Stimulated activated CD4-positive, alpha-beta T cell treated with anti-CD3 and anti-CD28 coated beads, Interleukin-4, amount 100 ng/mL, for 48 hours (primary cell): ENCODE data around the gene KMT5B.

Source experiments
- DNase-seq, 2 donors: peaks; one replicate each; pipeline ENCODE4 v3.0.0-alpha.2; 2020; ENCODE audit warnings: low read depth in 2 of 2

KMT5B gene

DNA sequence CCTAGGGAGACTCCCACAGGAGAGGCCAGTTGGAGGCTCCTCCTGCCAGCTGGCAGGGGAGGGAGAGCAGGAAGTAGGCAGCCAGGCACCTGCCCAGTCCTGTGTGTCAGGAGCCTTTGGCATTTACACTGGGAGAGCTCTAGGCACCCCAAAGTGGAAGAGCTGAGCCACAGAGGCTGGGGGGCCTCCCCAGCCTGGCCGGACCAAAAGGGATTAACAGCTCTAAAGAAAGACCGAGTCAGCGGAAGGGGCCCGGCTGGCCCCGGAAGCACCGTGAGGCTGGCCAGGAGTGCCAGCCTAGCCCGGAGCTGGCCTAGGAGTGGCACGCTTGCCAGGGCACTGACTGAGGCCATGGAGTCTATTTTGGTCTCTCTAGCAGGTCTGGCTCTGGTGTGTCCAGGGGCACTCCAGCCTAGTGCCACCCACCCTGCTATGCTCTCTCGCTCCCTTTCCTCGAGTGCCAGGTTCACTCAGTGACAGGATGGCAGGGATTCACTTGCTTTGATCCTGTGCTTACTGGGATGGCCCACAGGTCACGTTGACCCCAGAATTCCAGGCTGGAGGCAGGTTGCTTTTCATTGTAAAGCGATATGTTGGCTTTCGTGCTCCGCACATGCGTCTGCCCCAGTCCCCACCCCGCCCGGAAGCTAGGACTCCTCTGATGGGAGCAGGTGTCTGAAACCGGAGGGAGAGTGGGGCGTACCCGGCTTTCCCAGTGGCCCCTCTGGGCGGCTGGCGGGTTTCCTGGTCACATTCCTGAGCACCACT is 3.3 kb upstream of the KMT5B start:
- DNase-seq: no peak

DNA sequence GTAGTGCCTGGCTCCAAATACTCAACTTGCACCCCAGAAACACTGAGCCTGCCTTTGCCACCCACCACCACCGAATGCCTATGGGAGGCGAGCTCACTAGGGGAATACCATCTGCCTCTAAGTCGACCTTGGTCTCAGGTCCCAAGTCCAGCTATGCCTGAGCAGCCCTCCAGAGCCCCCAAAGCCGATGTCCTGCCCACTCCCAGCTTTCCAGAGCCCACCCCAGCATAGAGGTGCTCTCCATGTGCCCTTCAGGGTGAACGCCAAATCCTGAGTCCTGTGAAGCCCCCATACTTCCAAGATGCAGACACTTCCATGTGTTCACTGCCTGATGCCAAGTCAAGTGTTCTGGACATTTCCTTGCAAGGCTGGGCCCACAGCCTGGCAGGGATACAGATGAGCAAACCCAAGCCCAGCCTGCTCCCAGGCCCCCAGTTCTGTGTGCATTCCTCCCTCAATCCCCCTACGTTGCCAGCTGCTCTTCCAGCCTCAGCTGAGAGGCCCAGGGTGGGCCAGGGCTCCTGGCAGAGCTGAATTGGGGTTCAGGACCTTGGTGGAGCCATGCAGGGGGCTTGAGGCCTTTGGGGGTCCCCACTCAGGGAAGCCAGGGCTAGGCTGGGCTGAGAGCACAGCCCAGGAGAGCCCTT is 2.6 kb upstream of the KMT5B start:
- no peak for DNase-seq

DNA sequence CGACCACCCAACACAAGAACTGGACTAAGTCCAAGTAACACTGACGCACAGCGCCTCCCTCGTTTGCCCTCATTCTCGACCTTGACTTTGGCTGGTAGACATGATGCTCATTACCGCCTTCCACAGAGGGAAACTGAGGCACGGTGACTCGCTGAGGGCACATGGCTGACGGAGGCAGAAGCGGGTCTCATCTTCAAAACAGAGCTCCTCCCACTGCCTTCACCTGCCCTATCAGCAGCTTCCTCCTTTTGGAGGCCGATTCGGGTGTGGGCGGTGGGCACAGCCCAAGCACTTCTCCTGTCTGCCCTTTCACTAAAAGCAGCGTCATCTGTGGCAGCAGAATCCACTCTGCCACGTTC is 2.0 kb upstream of the KMT5B start:
- peak; percentile 34 to 41 for DNase-seq

DNA sequence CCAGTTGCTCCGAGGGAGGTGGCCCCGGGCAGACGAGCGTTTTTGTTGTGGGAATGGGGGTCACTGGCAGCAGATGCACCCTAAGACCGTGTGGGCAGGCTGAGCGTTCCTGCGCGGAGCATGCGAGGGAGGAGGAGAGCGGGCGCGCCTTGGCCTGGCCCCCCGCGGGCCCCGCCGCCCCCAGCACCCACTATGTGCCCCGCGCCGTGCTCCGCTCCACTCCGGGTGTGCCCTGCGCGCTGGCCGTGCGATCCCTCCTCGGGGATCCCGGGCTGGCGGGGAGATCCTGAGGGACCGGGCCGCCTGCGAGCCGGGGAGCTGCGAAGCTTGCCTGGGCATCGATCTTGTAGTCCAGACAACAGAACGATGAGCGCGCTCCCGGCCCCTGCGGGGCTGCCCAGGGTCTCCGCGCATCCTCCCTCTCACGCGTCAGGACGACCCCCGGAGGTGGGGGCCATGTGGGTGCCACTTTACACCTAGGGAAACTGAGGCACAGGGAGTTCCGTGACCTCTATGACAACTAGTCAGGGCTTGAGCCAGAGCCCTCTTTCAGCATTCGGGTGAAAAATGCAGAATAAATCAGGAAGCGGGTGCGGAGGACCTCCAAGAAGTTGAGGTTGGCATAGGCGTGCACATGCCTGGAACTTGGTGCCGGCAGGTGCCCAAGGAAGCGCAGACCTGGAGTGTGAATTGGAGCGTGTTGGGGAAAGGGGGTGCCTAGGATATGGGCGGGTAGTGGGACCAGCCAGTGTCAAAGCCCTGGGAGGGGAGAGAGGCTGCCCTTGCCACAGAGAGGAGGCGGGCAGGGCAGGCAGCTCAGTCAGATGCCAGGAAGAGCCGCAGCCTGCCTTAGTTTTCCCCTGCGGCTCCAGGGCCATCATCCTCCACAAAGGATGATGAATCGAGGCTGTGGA is 1.3 kb upstream of the KMT5B start:
- DNase-seq: no peak

DNA sequence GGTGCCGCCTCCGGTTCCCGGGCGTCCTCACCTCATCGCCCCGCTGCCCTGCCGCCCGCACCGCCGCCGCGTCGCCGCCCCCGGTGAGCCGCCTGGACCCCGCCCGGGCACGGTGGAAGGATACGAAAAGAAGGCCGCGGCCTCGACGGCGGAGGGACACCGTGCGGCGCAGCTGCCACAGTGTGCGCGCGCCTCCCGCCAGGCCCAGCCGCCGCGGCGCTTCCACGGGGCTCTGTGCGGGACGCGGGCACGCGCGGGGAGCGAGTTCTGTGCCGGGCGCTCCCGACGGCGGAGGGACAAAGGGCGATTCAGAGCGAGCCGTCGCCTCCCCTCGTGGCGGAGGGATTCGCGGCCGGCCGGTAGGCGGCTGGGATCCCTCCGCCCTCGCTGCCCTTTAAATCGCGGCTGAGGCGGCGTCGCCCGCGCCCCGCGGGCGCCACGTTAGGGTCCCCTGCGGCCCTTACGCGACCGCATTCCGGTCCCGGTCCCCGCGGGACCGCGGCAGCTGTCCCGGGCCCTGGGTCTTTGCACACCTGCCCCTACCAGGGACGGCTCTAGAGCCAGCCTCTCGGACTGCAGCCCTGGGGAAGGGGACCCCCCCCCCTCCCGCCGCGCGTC is 568 bp upstream of the KMT5B start:
- peak; percentile 67 to 77 for DNase-seq

DNA sequence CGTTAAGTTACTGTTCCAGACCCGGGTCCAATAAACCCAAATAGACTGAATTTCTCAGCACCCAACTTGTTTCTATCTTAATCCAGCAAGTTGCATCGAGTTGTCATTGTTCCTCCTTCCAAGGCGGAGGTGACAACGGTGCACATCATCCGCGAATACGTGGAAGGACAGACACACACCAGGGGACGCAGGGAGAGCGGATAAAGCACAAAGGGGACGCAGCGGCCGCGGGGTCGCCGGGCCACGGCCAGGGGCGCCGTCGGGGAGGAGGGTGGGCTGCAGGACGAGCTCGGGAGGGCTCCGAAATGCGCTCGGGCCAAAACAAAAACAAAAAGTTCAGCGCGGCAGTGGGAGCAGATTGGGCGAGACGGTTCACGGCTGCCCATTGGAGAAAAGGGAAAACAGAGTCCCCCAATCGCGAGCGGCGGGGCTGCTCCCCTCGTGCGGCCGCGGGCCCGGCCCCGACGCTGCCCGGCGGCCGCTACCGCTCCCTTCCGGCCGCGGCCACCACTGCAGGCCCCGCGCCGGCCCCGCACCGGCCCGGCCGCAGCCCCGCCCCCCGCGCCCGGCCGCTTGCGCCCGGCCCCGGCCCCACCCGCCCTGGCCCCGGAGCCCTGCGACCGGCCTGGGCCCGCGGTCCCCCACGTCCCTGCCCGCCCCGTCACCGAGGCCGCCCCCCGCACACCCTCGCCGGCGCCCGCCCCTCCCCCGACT is 518 bp downstream of the KMT5B start:
- peak in 1 of 2 donors; percentile 45 for DNase-seq

DNA sequence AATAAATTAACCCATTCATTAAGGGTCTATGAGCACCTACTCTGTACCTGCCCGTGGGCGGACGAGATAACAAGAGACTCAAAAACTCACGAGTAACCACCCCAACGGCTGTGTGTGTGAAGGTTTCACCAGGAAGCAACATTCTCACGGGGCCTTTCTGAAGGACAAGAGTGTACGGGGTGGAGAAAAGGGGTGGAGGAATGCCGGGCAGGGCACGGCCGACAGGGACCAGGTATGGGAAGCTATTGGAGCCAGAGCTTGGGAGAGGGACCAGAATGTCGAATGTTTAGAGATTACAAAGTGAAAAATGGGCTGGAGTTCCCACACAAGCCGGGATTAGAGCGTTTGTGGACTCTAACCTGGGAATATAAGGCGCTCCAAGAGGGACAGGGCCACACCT is 1.6 kb downstream of the KMT5B start:
- DNase-seq: no peak

DNA sequence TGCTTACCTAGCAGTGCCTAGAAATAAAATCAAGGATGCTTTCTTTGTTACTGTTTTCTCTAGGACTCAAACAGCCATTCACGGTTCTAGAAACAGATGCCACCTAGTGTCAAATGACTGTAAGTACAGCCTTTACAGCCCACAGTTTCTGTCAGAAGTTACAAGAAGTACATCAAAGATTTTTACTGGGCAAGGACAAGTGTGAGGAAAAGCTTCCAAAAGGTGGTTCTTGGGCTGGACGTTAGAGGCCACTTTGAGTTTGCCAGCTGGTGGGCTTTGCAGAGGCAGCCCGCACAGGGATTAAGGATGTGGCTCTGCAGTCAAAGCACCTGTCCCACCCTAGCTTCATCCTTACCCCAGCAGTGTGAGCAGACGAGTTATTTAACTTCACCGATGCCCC is 6.9 kb downstream of the KMT5B start:
- DNase-seq: no peak

DNA sequence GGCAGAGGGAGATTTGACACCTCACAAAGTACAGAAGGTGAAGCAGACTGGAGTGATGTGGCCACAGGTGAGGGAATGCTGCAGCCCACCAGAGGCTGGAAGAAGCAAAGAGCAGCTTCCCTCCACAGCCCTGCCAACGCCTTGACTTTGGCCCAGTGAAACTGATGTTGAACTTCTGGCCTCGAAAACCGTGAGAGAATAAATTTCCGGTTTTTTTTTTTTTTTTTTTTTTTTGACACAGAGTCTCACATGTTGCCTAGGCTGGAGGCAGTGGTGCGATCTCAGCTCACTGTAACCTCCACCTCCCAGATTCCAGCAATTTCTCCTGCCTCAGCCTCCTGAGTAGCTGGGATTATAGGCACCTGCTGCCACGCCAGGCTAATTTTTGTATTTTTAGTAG is 8.7 kb downstream of the KMT5B start:
- no peak for DNase-seq

DNA sequence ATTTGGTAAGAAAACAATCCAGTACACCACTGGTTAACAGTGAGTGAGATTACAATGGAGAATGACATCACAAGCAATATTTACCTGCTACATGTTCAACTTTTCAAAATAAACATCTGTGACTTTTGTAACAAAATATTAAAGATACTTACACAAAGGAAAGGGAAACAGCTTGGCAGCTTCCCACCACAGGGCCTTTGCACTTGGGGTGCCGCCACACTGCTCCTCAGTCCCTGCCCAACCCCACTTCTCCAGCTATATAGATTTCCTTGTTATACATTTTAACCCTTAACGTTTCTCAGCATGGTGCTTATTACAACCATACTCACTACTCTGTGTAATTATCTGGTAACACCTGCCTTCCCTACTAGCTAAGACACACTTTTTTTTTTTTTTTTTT is 10.9 kb downstream of the KMT5B start:
- no peak for DNase-seq

DNA sequence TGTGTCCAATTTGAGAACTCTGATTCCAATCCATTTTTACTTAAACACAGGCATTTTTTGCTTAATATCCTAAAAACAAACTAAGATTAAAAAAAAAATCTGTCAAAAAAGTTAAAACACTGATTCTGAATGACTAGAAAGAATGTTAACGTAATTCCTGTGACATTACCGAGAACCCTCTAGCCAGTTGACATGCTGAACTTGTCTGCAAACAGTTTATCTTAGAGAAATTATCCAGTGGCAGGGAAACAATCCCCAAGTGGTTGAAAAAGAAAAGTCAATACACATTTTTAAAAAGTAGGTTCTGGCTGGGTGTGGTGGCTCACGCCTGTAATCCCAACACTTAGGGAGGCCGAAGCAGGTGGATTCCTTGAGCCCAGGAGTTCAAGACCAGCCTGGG is 11.6 kb downstream of the KMT5B start:
- DNase-seq: no peak

DNA sequence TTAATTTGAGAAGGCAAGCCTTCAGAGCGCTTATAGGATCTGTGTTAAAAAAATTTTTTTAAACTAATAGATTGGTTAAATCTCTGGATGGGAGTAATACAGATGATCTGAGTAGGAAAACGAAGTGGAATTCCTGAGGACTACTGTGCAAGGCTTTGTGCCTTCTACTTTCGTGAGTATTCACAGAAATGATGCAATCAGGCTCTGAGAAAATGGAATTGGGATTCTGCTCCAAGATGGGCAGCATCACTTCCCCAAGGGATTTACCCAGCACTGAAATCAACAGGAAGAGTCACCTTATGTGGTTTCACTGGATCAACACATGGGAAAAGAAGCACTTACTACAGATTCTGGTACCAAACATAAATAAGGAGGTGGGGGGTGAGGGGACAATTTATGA is 12.5 kb downstream of the KMT5B start:
- no peak for DNase-seq

DNA sequence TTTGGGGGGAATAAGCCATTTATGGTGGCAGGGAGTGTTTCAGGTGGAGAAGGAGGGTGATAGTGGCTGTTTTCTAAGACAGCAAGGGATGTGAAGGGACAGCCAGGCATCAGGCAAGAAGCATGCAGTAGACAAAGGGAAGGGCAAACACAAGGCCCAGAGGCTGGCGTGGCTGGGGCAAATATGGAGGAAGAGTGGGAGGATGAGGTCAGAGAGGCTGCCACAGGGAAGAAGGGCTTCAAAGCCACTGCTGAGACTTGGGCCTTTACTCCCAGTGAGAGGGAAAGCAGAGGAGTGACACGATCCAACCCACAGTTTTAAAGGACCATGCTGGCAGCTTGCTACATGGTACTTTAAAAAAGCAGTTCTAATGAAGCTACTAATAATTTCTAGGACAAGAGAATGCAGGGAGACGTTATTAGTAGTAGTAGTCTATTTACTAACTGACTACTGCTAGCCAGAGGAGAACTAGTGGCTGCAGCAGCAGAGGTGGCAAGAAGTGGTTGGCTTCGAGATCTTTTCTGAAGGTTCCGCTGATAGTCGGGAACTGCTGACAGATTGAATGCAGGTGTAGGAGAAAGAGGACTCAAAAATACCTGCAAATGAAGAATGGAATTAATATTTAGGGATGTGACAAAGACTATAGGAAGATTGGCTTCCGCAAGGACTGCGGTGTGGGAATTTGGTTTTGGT is 13.7 kb downstream of the KMT5B start:
- DNase-seq: no peak

DNA sequence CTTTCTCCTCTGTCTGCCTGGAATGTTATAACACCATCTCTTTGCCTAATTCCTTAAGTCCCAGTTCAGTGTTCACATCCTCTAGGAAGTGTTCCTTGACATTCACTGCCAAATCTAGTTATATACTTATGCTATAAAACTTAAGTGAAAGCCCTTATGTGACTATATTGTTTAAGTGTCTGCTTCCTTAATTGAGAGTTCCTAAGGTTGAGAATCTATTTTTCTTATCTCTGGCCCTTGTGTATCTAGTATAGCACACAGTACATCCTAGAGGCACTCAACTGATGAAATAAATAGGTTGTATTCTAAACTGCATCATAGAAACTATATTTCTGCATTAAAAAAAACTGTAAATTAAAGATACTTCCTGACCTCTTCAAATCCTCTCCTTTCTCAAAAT is 16.9 kb downstream of the KMT5B start:
- DNase-seq: no peak

DNA sequence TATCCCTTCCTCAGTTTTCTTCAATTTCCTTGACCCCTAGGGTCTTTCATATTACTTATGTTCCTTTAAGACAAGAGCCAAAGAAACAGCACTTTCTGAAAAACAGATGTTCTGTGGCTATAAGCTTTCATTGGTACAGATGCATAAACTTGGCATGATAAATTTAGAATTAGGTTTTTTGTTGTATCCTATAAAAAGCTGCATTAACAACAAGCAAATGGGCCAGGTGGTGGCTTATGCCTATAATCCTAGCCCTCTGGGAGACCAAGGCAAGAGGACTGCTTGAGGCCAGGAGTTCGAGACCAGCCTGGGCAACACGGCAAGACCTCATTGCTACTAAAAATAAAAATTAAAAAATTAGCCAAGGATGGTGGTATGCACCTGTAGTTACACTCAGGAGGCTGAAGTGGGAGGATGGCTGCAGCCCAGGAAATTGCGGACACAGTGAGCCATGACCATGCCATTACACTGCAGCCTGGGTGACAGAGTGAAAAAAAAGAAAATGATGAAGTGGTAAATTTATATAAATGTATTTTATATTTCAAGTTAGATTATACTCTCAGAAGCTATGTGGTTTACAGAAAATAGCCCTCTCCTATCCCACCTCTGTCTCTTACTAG is 18.3 kb downstream of the KMT5B start:
- no peak for DNase-seq

DNA sequence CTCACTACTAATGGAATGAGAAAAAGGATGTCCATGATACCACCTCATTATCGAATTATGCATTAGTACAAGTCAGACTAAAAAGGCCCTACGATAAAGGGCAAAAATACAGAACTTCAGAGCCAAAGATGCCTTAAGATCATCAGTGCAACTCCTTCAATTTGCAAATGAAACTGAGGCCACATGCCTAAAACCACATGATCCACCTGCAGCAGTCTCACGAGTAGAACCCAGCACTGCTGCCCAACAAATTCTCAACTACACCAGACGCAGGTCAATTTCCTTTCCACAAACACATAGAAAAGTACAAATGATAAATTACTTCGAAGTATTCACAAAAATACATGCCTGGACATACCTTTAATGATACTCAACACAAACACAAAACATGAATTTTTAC is 20.1 kb downstream of the KMT5B start:
- DNase-seq: no peak

DNA sequence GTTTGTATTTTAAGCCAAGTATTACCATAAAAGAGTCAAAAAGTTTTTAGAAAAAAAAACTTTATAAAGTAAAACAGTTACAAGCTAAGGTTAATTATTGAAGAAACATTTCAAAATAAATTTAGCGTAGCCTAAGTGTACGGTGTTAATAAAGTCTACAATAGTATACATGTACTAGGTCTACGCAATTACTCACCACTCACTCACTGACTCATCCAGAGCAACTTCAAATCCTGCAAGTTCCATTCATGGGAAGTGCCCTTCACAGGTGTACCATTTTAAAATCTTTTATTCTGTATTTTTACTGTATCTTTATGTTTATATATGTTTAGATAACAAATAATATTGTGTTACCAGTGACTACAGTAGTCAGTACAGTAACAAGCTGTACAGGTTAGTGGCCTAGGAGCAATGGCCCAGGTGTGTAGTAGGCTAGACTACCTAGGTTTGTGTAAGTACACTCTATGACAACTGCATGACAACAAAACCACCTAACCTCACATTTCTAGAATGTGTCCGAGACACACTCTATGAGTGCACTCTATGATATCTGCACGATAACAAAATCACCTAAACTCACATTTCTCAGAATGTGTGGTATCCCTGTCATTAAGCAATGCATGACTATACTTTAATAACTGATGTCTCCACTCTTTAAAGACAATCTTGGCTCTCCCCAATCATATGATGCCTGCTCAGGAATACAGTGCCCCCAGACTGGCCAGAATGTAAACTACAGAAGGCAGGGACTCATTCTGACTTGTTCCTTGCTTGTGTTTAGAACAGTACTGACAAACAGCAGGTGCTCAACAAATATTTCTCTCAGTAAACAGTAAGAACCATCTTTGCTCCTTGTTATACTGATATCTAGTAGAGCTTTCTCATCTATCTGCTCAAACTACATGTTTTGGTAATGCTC is 21.2 kb downstream of the KMT5B start:
- DNase-seq: no peak

DNA sequence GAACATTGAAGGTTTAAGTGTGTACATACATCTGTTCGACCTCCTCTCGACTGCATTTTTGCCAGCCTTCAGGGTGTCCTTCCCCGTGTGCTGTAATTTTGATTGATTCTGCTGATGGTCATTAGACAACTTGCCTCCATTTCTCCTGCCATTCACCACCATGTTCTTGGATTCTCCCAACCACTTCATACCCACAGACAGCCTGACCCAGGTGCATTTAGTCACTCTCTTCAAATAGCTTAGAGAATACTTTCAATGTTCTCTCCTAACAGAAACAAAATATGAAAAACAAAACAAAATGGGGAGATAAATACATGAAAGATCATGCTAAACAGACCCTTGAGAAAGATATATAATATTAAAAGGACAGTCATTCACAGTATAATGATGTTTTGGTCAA is 23.2 kb downstream of the KMT5B start:
- no peak for DNase-seq

DNA sequence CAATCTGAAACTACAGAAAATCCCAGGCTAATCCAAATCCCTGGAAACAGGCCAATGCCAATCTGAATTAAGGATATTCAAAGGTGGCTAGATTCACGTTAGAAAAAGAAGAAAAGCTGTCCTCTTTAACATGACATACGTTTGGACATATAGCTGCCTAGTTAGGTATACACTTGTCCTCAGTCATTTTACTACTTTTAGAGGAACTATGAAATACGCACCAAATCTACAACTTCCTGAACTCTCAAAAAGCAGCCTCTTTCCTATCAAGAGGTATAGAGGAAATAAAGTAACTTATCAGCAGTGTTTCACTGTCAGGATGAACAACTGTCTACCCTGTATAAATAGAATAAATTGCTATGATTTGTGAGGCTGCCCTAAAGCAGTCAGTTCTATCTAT is 24.0 kb downstream of the KMT5B start:
- DNase-seq: no peak
